K562 (cell line): ENCODE results near the gene SH3D19. TPM values are rescaled to one million over a fixed set of nuclear protein-coding genes. Genes with fewer than 3 reads are reported as not detected.

Experiments used
- ATAC-seq: fragments of 200-7000 bp; cut with Tn5 transposase; 3 replicates; pipeline ENCODE4 v1.9.1; 2020; ENCODE audit warnings: moderate library complexity
- BruUV-seq: library from RNA; stranded (reverse); fragments of 400-500 nt; replicated peaks from 2 replicates; lab custom pipeline; 2021; lab: Mats Ljungman, UMichigan
- CTCF ChIA-PET: fragments of 300-600 bp; formaldehyde crosslinking; extraction: SDS; loops from one replicate; lab custom pipeline; 2021; ENCODE audit warnings: low intra/inter-chr PET ratio; lab: Yijun Ruan, JAX
- POLR2A ChIA-PET: fragments of 300-600, 350-650 bp; sonication (Branson Sonifier 250); formaldehyde crosslinking; extraction: SDS; loops from one replicate; lab custom pipeline; 2021; ENCODE audit warnings: antibody characterized with exemption, inconsistent platforms; lab: Yijun Ruan, JAX
- DNase-seq, 4 experiments: peaks; one replicate each; pipeline versions ENCODE4 v3.0.0 to v3.0.0-alpha.2; 2011 to 2018; ENCODE audit warnings: low spot score in 3 of 4, mixed read lengths in 3 of 4; ENCODE audit errors: extremely low read depth in 1 of 4
- FAIRE-seq: peaks from 2 replicates; lab custom pipeline; 2011; peaks lifted over from hg19 to GRCh38; lab: Jason Lieb, UNC
- H2AFZ ChIP-seq: 2 replicates; pipeline ENCODE4 v1.6.0; 2011; ENCODE audit warnings: low read depth, low read length, control low read depth, inconsistent platforms
- H3K27ac ChIP-seq: fragments of 200-600 bp; 3 replicates; pipeline ENCODE4 v1.8.0; 2011; ENCODE audit warnings: low read depth, mild to moderate bottlenecking, control low read depth, inconsistent platforms, low read length, moderate library complexity, mixed read lengths; ENCODE audit errors: extremely low read depth
- H3K27me3 ChIP-seq, 2 experiments: fragments of 300-600 bp in 1 of 2; 2 replicates in 1 of 2; 3 replicates in 1 of 2; pipeline versions ENCODE4 v1.6.0 to v1.8.0; 2011; ENCODE audit warnings: inconsistent platforms in 2 of 2, low read length in 2 of 2, mild to moderate bottlenecking in 1 of 2, mixed read lengths in 1 of 2, moderate library complexity in 1 of 2; ENCODE audit not compliant: control insufficient read depth in 2 of 2, insufficient read depth in 2 of 2
- H3K36me3 ChIP-seq: fragments of 300-600 bp; 3 replicates; pipeline ENCODE4 v1.8.0; 2011; ENCODE audit warnings: mild to moderate bottlenecking, low read length, inconsistent platforms; ENCODE audit not compliant: control insufficient read depth, insufficient read depth
- H3K4me1 ChIP-seq, 2 experiments: fragments of 200-600 bp in 1 of 2; replicated peaks in 1 of 2; 2 replicates in 1 of 2; 3 replicates in 1 of 2; pipeline versions ENCODE4 v1.5.1 to v1.8.0; 2011; ENCODE audit warnings: inconsistent platforms in 2 of 2, low read length in 2 of 2, mild to moderate bottlenecking in 1 of 2, mixed read lengths in 1 of 2, moderate library complexity in 1 of 2; ENCODE audit not compliant: control insufficient read depth in 2 of 2, insufficient read depth in 2 of 2
- H3K4me2 ChIP-seq: 2 replicates; pipeline ENCODE4 v1.6.1; 2011; ENCODE audit warnings: low read length, control low read depth, inconsistent platforms, mixed read lengths; ENCODE audit not compliant: insufficient read depth
- H3K4me3 ChIP-seq: fragments of 200-600 bp; sonication (generic), shearing (Covaris generic); 2 replicates; pipeline ENCODE4 v1.5.1; 2016; ENCODE audit warnings: control low read depth, inconsistent platforms
- H3K79me2 ChIP-seq: fragments of 200-600 bp; 3 replicates; pipeline ENCODE4 v1.8.0; 2011; ENCODE audit warnings: low read length, inconsistent platforms; ENCODE audit not compliant: control insufficient read depth, insufficient read depth
- H3K9ac ChIP-seq, 2 experiments: 2 replicates each; pipeline versions ENCODE4 v1.6.0 to v1.6.1; 2011; ENCODE audit warnings: low read depth in 2 of 2, low read length in 2 of 2, control low read depth in 1 of 2, inconsistent platforms in 1 of 2, mild to moderate bottlenecking in 1 of 2, mixed read lengths in 1 of 2; ENCODE audit not compliant: insufficient read depth in 1 of 2
- H3K9me1 ChIP-seq: one replicate; pipeline ENCODE4 v1.6.0; 2011; ENCODE audit warnings: inconsistent platforms, mild to moderate bottlenecking, low read length, moderate library complexity; ENCODE audit not compliant: control insufficient read depth, insufficient read depth
- H3K9me3 ChIP-seq: replicated peaks from 2 replicates; pipeline ENCODE4 v1.5.1; 2011; ENCODE audit warnings: low read depth, low read length, inconsistent platforms; ENCODE audit not compliant: control insufficient read depth, insufficient read depth
- H4K20me1 ChIP-seq: replicated peaks from 2 replicates; pipeline ENCODE4 v1.6.1; 2011; ENCODE audit warnings: low read length, inconsistent platforms, mixed read lengths; ENCODE audit not compliant: control insufficient read depth, insufficient read depth
- KLF10 ChIP-seq: fragments of 250-450 bp; sonication (Bioruptor Pico); IDR thresholded peaks from 2 replicates; pipeline ENCODE4 v1.6.1; 2021; ENCODE audit warnings: matching md5 sums
- POLR2B ChIP-seq: fragments of 450-650 bp; IDR thresholded peaks from 2 replicates; pipeline ENCODE4 v1.6.1; 2018; ENCODE audit warnings: low read depth; ENCODE audit not compliant: partially characterized antibody
- RFX5 ChIP-seq: IDR thresholded peaks from 2 replicates; pipeline ENCODE4 v1.6.1; 2011; ENCODE audit warnings: low read depth, mild to moderate bottlenecking, improper control_type of control experiment, low read length
- ZNF696 ChIP-seq: fragments of 250-450 bp; sonication (Bioruptor Pico); conservative IDR thresholded peaks from 2 replicates; pipeline ENCODE4 v1.4.0; 2020; ENCODE audit warnings: mild to moderate bottlenecking, moderate library complexity
- in situ Hi-C: fragments of 300-500 bp; cut with MboI; formaldehyde crosslinking; loops from 4 replicates; pipeline ENCODE4 v1.15.0; 2018; ENCODE audit warnings: inconsistent platforms, mixed read lengths
- intact Hi-C: fragments of 100-400 bp; cut with micrococcal nuclease; formaldehyde crosslinking; loops from 2 replicates; pipeline ENCODE4 v1.14.2; 2022
- polyA plus RNA-seq, 8 experiments: library from polyadenylated mRNA; depleted of rRNA in 4 of 8; stranded (reverse) in 5 of 8; unstranded in 3 of 8; fragments of >200 nt; fragmentation: Nextera tagmentation in 2 of 8; fragmentation: Illumina TruSeq in 1 of 8; extraction: Ambion mirVana in 2 of 8; extraction: Trizol in 1 of 8; gene quantifications; 2 replicates each; pipeline versions ENCODE4 v1.2.1 to v1.2.3, GENCODE V29; 2011 to 2014; ENCODE audit warnings: inconsistent platforms in 1 of 8, missing spikeins in 1 of 8
- total RNA-seq, 7 experiments: library from RNA; depleted of rRNA in 6 of 7; stranded (reverse); fragments of >200 nt in 6 of 7; fragmentation: Illumina TruSeq in 2 of 7; extraction: Trizol in 2 of 7; gene quantifications; 2 replicates each; pipeline versions ENCODE4 v1.2.1 to v1.2.3, GENCODE V29; 2011 to 2021; ENCODE audit warnings: low replicate concordance in 1 of 7
- TF ChIP-seq, protein P1 (sequence below): sonication (generic); formaldehyde crosslinking; IDR thresholded peaks from 2 replicates; pipeline ENCODE4 v1.8.1; 2023; ENCODE audit warnings: mild to moderate bottlenecking, missing genetic modification reagents

The SH3D19 gene
- total and polyA plus RNA-seq, 9 of the 15 experiments (the other 6 are each of a cell fraction or from before 2014, with no cell fraction given) = 0.42 to 2.2 (median 1.1) TPM; not detected in 6

GRCh38 chr4:151302432-151302831 is 23.0 kb downstream of the SH3D19 start (continued):
- TF ChIP-seq, protein P1, sequence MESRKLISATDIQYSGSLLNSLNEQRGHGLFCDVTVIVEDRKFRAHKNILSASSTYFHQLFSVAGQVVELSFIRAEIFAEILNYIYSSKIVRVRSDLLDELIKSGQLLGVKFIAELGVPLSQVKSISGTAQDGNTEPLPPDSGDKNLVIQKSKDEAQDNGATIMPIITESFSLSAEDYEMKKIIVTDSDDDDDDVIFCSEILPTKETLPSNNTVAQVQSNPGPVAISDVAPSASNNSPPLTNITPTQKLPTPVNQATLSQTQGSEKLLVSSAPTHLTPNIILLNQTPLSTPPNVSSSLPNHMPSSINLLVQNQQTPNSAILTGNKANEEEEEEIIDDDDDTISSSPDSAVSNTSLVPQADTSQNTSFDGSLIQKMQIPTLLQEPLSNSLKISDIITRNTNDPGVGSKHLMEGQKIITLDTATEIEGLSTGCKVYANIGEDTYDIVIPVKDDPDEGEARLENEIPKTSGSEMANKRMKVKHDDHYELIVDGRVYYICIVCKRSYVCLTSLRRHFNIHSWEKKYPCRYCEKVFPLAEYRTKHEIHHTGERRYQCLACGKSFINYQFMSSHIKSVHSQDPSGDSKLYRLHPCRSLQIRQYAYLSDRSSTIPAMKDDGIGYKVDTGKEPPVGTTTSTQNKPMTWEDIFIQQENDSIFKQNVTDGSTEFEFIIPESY (CRISPR knock-in tag) = no peak

GRCh38 chr4:151297170-151297569 is 28.2 kb downstream of the SH3D19 start:
- Histone ChIP-seq H3K4me3 (no peak overlapping the region), H3K4me2 (no peak overlapping the region), H3K79me2 (no peaks in the 10 kb centered on the region), H3K9me1 (no peaks in the 10 kb centered on the region), H3K4me1 (no peaks in the 10 kb centered on the region), H2AFZ (no peak overlapping the region), H3K36me3 (no peaks in the 10 kb centered on the region), H3K9ac (no peak overlapping the region), H3K27me3 (peaks cover 5 to 6% of the 10 kb centered on the region in 2 experiments; a peak in 4 of 5 replicates), H4K20me1 (no peaks in the 10 kb centered on the region), H3K27ac (no peak overlapping the region), H3K9me3 (no peaks in the 10 kb centered on the region)
- in situ Hi-C loops = no loop called here
- DNase-seq (no peak), FAIRE-seq (no peak), ATAC-seq (no peak)
- POLR2A ChIA-PET = no interaction called here
- BruUV-seq = no TSS peak
- TF ChIP-seq RFX5 (no peak), ZNF696 (no peak), KLF10 (CRISPR knock-in tag) (no peak), POLR2B (no peak)
- CTCF ChIA-PET = no interaction called here
- intact Hi-C loops = no loop called here
